Subcutaneous adipose tissue (tissue), 4 donors: Measurements from ENCODE around the gene DISP2. TPM values are rescaled to one million over a fixed set of nuclear protein-coding genes. Genes with fewer than 3 reads are reported as not detected.

Experiments
- CTCF ChIP-seq: fragments of 450-650 bp; IDR thresholded peaks from one replicate; pipeline ENCODE4 v1.5.1; 2016; ENCODE audit warnings: low read depth, mild to moderate bottlenecking, control low read depth, antibody characterized with exemption, moderate library complexity
- total RNA-seq, 4 donors: library from RNA; depleted of rRNA; stranded (reverse); fragments of >200 nt; gene quantifications; one replicate each; pipeline ENCODE4 v1.1.0, GENCODE V29; 2016

Gene DISP2
- total RNA-seq, 4 donors from 2014 or later, result under 0.01 to 0.19 (median under 0.01) TPM; not detected in 1

GRCh38 chr15:40353697-40354096 lies 4.3 kb upstream of the DISP2 start:
- no peak for TF ChIP-seq CTCF

- TF ChIP-seq CTCF, result no peak
Observed at GRCh38 chr15:40354408-40355171, 3.4 kb upstream of the DISP2 start.

- no peak for TF ChIP-seq CTCF
Observed at GRCh38 chr15:40355976-40356585, 1.9 kb upstream of the DISP2 start.

- TF ChIP-seq CTCF, result no peak
Observed at GRCh38 chr15:40357246-40357645, 773 bp upstream of the DISP2 start.

GRCh38 chr15:40358471-40359353 lies 693 bp downstream of the DISP2 start:
- TF ChIP-seq CTCF, result no peak

- TF ChIP-seq CTCF, result no peak
Observed at GRCh38 chr15:40360015-40360414, 2.0 kb downstream of the DISP2 start.

- no peak for TF ChIP-seq CTCF
Observed at GRCh38 chr15:40361640-40362039, 3.6 kb downstream of the DISP2 start.
